Activated effector memory CD4-positive, alpha-beta T cell treated with Interleukin-2 at 50 U/mL for 16 hours (primary cell): ENCODE data around the gene STX12.
"Not testable (repeated sequence)": the region's sequence is repeated elsewhere in the genome, so short reads cannot be mapped to it uniquely, and the experiment has no call there.

ENCODE experiments used
- DNase-seq: peaks from one replicate; pipeline ENCODE4 v3.0.0-alpha.2; 2020

Gene STX12

DNA sequence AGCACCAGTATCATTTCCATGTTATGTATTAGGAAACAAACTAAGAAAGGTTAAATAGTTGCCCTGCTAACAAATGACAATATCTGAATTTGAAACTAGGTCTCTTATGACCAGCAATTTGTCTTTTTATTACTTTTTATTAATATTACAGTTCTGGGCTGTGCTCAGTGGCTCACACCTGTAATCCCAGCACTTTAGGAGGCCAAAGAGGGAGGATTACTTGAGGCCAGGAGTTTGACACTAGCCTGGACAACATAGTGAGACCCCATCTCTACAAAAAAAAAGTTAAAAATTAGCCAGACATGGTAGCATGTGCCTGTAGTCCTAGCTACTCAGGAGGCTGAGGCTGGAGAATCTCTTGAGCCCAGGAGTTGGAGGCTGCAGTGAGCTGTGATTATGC, 3.3 kb downstream of the STX12 start:
- DNase-seq = not testable (repeated sequence)

DNA sequence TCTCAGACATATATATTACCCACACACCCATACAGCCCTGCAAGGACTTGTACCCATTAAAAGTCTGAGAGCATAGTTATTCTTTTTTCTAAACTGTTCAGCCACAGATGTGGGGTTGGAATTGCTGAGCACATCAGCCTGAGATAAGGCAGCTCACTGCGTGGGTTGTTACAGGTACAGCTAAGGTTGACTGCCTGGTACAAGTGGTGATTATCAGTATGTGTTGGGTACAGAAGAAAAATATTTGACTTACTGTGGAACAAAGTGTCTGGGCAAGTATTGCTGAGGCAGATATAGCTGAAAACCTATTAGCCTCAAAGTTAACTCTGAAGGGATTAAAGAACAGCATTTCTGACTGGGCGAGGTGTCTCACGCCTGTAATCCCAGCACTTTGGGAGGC, 5.0 kb downstream of the STX12 start:
- DNase-seq = no peak

DNA sequence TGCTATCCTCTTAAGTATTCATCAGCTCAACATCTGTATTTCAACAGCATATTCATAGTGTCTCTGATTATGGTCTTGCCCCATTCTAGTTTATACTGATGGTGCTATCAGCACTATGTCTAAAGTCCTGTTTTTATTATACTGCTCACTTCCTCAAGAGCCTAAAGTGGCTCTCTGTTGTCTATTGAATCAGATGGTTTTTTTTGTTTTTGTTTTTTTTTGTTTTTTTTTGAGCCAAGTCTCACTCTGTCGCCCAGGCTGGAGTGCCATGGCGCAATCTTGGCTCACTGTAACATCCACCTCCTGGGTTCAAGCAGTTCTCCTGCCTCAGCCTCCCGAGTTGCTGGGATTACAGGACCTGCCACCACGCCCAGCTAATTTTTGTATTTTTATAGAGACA, 6.1 kb downstream of the STX12 start:
- no peak for DNase-seq

DNA sequence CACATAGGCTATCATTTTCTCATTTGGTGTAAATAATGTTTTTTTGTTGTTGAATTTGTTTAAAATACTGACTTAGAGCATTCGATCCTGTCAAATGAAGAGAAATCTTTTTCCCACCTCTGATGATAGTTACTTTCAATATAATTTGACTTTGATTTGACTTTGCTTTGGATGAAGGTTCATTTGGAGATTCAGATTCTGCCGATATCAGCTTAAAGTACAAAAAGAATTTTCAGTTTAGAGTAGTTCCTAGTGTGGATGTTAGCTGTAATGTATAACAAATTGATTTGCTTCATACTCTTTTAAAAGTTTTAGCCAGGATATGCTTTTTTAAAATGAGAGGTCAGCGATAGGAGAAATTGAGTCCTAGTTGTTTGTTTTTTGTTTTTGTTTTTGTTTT, 9.9 kb downstream of the STX12 start:
- no peak for DNase-seq

DNA sequence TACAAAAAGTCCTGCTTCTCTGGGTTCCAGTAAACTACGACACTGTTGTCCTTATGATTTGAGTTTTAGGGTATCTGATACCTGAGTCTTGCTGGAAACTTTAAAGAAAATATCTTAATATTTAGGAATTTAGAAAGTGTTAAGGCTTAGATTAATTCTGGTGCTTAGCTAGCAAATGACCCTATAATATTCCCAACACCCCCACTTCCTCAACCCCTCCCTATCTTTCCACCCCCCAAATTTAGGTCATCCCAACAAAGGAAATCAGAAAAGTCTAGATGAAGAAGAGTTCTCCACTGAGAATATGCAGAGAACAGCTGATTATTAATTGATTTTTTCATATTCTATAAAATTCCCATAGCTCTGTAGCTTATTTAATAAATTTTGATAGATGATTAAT, 11.7 kb downstream of the STX12 start:
- DNase-seq = no peak

DNA sequence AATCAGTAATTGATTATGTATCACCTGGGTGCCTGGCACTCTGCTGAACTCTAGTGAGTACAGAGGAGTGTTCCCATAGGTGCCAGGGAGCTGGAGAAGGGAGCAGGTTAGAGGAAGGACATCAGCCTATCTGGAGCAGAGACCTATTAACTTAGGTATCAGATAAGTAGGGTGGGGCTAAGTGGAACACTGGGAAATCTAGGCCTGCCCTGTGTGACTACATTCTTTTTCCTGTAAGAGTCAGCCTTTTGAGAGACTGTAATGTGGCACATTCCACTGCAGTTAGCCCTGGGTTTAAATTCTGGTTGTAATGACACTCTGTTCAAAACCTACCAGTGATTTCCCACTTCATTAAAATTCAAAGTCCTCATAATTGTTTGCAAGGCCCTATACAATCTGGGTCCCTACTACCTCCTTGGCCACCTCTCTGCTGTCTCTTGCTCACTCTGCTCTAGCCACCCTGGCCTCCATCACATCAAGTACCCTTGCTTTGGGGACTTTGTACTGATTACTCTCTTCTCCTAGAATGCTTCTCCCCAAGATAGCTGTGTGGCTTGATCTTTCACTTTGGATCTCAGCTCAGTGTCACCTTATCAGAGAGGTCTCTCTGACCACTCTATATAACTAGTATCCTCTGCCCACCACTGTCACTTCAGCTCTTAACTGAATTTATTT, 12.9 kb downstream of the STX12 start:
- no peak for DNase-seq

DNA sequence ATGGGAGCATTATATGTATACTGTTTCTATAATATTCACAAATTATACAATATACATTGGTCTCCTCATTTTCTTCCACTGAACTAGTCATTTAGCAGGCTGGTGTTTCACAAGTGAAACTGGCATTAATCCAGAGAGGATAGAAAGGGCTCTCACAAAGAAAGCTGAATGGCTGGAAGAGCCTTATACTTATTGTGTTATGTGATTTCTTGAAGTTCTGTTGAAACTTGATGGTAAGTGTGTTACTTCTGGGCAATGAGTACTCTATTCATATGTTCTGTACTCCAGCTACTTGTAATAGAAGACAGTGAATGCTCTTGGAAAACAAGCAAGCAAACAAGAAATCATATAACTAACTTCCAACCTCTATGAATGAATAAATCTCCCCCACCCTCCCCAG, 14.9 kb downstream of the STX12 start:
- DNase-seq = no peak

DNA sequence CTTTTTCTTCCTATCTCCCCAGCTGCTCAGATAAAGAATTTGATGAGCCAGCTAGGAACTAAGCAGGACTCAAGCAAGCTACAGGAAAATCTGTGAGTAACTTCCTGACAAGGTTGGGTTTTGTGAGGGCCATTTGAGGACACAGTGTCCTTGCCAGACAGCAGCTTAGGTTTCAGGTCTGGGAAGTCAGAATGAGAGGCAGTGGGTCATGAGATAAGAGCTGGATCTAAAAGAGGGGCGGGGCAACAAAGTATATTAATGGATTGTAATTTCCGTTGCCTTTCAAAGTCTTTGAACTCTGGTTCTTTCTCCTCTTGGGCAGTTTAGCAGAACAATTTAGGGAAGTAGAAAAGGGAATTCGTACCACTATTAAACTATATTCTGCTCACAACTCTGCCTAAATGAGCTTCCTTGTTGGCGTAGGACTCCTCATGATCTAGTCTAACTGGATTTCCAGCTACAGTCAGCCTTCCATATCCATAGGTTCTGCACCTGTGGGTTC, 16.6 kb downstream of the STX12 start:
- no peak for DNase-seq

DNA sequence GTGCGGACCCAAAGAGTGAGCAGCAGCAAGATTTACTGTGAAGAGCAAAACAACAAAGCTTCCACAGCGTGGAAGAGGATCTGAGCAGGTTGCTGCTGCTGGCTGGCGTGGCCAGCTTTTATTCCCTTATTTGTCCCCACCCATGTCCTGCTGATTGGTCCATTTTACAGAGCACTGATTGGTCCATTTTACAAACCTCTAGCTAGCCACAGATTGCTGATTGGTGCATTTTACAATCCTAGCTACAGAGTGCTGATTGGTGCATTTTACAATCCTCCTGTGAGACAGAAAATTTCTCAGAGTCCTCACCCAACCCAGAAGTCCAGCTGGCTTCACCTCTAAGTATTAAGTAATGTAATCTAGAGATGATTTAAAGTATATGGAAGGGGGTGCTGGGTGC, 17.3 kb downstream of the STX12 start:
- not testable (repeated sequence) for DNase-seq

DNA sequence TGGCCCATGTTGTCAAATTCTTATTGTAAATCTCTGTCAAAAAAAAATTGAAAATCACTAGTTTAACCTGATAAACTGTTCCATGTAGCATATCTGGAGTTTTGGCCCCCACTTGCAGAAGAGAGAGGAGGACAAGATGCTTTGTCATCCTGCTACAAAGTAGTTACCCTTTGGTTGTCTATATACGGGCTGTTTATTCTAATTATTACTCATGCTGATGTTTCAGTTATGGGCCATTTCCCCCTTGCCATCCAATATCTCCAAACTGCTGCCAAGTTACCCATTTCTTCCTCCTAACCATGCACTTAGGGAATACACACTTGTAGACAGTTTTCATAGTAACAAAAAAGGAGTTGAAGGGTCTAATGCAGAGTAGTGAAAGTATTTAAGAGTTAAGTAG, 22.6 kb downstream of the STX12 start:
- DNase-seq = no peak

DNA sequence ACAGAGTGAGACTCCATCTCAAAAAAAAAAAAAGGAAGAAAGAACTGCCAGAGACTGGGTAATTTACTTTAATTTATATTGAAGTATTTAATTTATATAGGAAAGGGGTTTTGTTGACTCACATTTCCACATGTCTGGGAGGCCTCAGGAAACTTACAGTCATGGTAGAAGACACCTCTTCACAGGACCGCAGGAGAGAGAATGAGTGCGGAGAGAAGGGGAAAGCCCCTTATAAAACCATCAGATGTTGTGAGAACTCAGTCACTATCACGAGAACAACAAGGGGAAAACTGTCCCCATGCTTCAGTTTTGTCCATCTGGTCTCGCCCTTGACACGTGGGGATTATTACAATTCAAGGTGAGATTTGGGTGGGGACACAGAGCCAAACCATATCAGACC, 31.8 kb downstream of the STX12 start:
- DNase-seq = no peak

DNA sequence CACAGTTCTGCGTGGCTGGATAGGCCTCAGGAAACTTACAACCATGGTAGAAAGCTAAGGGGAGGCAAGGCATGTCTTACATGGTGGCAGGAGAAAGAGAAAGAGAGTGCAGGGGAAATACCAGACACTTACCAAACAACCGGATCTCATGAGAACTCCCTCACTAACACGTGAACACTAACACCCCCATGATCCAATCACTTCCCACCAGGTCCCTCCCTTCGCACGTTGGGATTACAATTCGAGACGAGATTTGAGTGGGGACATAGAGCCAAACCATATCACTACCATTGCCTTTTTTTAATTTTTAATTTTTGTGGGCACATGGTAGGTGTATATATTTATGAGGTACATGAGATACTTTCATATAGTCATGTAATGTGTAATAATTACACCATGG, 33.7 kb downstream of the STX12 start:
- DNase-seq = no peak

DNA sequence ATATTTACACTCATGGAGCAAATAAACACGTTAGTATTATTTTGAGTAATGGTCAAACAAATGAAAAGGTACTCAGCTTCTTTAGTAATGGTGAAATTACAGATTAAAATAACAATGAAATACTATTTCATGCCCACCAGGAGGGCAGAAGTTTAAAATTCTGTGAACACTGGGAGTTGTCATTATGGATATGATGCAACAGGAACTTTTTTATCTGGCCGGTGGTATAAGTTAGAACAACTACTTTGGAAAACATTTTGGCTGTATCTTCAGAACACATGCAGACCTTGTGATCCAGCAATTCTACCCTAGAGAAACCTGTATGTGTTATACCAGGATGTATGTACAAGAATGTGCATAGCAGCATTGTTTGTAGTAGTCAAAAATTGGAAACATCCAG, 34.4 kb downstream of the STX12 start:
- no peak for DNase-seq

DNA sequence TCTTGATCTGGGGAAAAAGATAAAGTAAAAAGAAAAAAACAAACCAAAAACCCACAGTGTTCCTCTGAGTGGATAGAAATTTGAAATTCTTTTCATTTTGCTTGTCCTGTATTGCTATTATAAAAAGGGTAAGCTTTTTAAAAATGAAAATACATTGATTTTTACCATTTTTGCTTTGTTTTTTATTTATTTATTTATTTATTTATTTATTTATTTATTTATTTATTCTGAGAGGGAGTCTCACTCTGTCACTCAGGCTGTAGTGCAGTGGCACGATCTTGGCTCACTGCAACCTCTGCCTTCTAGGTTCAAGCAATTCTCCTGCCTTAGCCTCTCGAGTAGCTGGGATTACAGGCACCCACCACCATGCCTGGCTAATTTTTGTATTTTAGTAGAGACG, 35.1 kb downstream of the STX12 start:
- DNase-seq = not testable (repeated sequence)

DNA sequence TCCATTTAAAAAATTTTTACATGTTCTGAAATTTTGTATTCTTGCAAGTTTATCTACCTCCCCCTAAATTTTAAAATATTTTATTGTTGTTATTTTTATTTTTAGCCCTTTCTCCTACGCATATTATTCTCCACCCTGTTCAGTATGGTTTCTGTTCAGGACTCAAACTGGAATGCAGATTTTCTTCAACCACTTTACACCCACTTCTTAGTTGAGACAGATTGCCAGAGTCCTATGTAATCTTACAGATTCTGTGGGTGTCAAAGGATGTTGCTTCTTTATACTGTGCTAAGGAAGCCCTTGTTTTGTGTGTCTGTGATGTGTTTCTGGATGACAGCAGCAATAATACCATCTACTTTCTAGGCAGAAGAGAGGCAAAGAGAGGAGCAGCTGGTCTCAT, 36.9 kb downstream of the STX12 start:
- DNase-seq = no peak

DNA sequence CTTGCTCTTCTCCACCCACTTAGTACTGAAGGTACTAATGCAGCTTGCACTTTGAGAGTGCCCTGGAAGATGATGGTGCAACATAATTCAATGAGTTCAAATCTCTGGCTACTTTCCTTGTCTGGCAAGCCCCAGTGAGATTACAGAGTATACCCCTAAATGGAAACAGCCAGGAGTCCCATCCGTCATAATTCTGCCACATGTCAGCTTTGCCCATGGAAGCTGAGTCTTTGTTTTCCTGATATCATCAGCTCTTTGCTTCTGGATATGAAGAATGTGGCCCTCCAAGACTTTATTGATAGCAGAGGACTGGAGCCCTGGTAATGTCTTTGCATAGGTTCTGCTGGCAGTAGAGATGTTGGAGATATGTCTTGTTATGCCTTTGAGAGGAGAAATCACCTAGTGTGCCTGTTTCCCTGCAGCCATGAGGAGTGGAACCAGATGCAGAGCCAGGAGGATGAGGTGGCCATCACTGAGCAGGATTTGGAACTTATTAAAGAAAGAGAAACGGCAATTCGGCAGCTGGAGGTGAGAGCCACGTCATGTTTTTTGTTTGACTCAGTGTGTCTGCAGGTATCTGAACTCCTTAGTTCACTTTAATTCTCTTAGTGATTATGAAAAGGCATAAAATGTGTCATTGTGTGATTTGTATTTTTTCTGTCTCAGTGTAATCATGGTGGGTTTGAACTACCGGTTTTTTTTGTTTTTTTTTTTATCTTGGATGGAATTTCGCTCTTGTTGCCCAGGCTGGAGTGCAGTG, 38.9 kb downstream of the STX12 start:
- DNase-seq = no peak

DNA sequence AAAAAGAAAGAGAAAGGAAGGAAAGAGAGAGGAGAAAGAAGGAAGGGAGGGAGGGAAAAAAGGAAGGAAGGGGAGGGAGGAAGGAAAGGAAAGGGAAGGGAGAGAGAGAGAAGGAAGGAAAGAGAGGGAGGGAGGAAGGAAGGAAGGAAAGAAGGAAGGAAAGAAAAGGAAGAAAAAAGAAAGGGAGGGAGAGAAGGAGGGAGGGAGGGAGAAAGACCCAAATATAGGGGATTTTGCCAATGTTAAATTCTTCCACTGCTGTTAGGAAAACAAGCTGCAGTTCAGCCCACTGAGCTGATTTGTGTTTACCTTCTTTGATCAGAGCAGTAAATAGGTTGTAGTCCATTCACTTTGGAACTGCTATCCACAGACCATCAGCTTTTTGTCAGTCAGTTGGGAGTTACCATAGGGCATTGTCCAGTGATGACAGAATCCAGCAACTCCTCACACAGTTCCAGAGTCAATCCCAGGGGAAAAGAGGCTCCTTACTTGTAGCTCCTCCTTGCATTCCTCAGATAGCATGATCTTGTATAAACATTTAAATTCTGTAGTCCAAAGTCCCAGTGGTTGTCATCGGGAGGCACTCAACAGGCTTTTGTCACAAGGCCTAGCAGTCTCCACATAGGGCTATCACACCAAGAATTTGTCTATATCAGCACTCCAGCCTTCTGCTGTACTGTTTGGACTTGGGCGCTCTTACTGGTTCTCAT, 44.1 kb downstream of the STX12 start:
- no peak for DNase-seq

DNA sequence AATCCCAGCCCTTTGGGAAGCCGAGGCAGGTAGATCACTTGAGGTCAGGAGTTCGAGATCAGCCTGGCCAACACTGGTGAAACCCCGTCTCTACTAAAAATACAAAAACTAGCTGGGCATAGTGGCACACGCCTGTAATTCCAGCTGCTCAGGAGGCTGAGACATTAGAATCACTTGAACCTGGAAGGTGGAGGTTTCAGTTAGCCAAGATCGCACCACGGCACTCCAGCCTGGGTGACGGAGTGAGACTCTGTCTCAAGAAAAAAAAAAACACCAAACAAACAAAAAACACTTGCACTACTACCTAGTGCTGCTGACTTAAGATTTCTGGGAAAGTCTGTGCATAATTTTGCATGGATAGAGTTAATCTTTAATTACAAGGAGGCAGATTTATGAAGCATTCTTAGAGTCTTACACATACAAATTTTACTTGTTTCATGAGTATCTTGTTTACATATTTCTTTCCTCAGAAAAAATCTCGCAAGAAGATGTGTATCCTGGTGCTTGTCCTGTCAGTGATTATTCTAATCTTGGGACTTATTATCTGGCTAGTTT, 48.8 kb downstream of the STX12 start:
- no peak for DNase-seq

DNA sequence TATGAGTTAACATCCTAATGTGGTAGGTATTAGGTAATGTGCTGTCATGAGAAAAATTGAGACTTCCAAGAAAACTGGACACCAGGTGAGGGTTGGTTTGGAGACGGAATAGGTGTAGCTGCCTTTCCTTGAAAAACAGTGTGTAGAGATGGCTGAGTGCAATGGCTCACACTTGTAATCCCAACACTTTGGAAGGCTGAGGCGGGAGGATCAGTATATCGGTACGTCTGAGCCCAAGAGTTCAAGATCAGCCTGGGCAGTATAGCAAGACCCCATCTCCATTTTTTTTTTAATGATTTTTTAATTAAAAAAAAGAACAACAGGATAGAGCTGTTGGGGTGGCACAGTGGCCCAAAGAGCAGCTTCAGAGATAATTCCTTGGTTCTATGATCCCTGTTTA, 50.8 kb downstream of the STX12 start:
- no peak for DNase-seq

DNA sequence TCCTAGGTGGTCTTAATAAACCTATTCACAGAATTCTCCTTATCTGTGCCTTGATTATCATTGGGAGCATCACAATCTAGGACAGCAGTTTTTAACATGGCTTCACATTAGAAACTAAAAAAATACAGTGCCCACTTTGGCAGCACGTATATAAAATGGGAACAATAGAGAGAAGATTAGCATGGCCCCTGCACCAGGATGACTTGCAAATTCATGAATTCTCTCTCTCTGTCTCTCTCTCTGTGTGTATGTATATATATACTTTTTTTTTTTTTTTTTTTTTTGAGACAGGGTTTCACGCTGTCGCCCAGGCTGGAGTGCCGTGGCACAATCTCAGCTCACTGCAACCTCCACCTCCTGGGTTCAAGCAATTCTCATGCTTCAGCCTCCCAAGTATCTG, 51.4 kb downstream of the STX12 start:
- DNase-seq = no peak

DNA sequence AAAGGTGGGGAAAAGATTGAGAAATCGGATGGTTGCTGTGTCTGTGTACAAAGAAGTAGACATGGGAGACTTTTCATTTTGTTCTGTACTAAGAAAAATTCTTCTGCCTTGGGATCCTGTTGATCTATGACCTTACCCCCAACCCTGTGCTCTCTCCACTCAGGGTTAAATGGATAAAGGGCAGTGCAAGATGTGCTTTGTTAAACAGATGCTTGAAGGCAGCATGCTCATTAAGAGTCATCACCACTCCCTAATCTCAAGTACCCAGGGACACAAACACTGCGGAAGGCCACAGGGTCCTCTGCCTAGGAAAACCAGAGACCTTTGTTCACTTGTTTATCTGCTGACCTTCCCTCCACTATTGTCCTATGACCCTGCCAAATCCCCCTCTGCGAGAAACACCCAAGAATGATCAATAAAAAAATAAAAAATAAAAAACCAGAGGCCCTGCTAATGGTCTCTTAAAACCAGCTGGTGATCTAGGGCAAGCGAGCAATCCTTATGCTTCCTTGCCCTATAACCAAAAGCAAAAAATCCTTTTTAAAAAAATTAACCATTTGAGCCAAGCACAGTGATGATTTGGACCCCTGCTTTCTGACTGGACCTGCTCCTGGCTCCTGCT, 56.4 kb downstream of the STX12 start:
- not testable (repeated sequence) for DNase-seq

DNA sequence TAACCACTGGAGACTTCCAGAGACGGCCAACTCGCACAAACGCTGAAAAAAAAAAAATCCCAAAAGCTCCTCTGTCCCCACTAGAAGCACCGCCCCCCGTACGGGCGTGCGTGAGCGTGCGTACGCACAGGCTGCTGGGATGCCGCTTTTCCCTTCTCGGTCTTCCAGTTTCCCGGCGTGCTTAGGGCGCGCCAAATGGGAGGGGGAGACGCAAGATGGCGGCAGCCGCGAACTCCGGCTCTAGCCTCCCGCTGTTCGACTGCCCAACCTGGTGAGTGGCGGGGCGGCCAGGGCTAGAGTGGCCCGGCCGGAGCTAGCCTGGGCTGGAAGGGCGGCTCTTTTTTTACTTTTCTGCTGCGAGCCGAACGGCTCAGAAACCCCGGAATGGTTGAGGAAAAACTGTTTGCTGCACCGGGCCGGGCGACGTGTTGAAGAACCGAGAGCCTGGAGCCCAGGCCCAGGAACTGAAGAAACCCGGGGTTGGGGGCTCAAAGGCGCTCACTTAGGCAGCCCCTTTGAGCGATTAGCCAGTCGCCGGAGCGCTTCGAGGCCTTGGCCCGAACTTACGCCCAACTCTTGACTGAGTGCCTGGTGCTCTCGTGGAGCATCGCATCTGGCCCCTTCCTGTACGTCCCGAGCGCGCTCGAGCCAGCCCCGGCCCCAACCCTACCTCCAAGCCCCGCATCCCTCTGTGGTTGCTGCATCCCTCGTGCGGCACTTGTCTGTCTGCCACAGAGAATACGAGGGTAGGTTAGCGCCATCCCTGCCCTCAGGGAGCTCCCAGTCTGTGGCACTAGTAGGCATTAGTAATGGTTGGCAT, 57.8 kb downstream of the STX12 start, which contains the start of gene PPP1R8:
Gene PPP1R8 (plus strand): TSS at position 162 of the 820 bp plus-strand sequence. CDS start 54 bp downstream, at position 216.
- DNase-seq = peak; percentile 83
